Naive thymus-derived CD4-positive, alpha-beta T cell (primary cell): ENCODE results near the gene TBPL2. TPM values are rescaled to one million over a fixed set of nuclear protein-coding genes. Genes with fewer than 3 reads are reported as not detected.
A peak's percentile ranks its signal among the peaks of the same experiment; 100 is the strongest.

Source experiments
- ATAC-seq: fragments of 150-1000 bp; cut with Tn5 transposase; 2 replicates; pipeline ENCODE4 v1.10.0; 2021; ENCODE audit warnings: mild to moderate bottlenecking, moderate library complexity
- CTCF ChIA-PET: fragments of 350-600 bp; sonication (Branson Sonifier 250); formaldehyde crosslinking; loops from one replicate; lab custom pipeline; 2021; ENCODE audit warnings: antibody characterized with exemption; lab: Charles Lee
- POLR2A ChIA-PET: fragments of 350-600 bp; sonication (Branson Sonifier 250); formaldehyde crosslinking; loops from one replicate; lab custom pipeline; 2021; ENCODE audit warnings: antibody characterized with exemption, inconsistent platforms; lab: Charles Lee
- DNase-seq, 9 donors: peaks; one replicate each; pipeline versions ENCODE4 v3.0.0 to v3.0.0-alpha.2; 2020 to 2022; ENCODE audit warnings: mixed read lengths in 1 of 9
- H3K27ac ChIP-seq: one replicate; pipeline ENCODE4 v1.7.0; 2013; ENCODE audit warnings: mild to moderate bottlenecking, low read depth, low read length, moderate library complexity
- H3K27me3 ChIP-seq, 2 donors: one replicate each; pipeline ENCODE4 v1.7.0; 2013; ENCODE audit warnings: low read length in 2 of 2, mild to moderate bottlenecking in 2 of 2, moderate library complexity in 2 of 2; ENCODE audit not compliant: control insufficient read depth in 2 of 2, insufficient read depth in 2 of 2
- H3K36me3 ChIP-seq, 3 experiments: 1 replicate in 2 of 3; 2 replicates in 1 of 3; pipeline ENCODE4 v1.7.0; 2013; ENCODE audit warnings: low read length in 3 of 3, mild to moderate bottlenecking in 3 of 3, moderate library complexity in 1 of 3; ENCODE audit not compliant: insufficient read depth in 3 of 3, control insufficient read depth in 2 of 3
- H3K4me1 ChIP-seq, 2 donors: one replicate each; pipeline ENCODE4 v1.7.0; 2013; ENCODE audit warnings: low read length in 2 of 2, mild to moderate bottlenecking in 2 of 2, moderate library complexity in 1 of 2; ENCODE audit not compliant: control insufficient read depth in 2 of 2, insufficient read depth in 2 of 2
- H3K4me3 ChIP-seq: 2 replicates; pipeline ENCODE4 v1.7.0; 2013; ENCODE audit warnings: mild to moderate bottlenecking, low read length
- H3K9me3 ChIP-seq, 3 experiments: 1 replicate in 2 of 3; 2 replicates in 1 of 3; pipeline ENCODE4 v1.7.0; 2013; ENCODE audit warnings: low read length in 3 of 3; ENCODE audit not compliant: control insufficient read depth in 2 of 3
- H3K27ac Mint-ChIP-seq, 9 donors: one replicate each; pipeline ENCODE4 v1.8.0; 2020 to 2022; ENCODE audit warnings: mixed read lengths in 9 of 9, mild to moderate bottlenecking in 8 of 9, moderate library complexity in 5 of 9, inconsistent platforms in 2 of 9
- H3K27me3 Mint-ChIP-seq, 5 donors: one replicate each; pipeline ENCODE4 v1.8.0; 2021 to 2022; ENCODE audit warnings: mixed read lengths in 5 of 5, mild to moderate bottlenecking in 1 of 5
- H3K36me3 Mint-ChIP-seq, 5 donors: one replicate each; pipeline ENCODE4 v1.8.0; 2020 to 2022; ENCODE audit warnings: mixed read lengths in 5 of 5, mild to moderate bottlenecking in 3 of 5, inconsistent platforms in 1 of 5
- H3K4me1 Mint-ChIP-seq, 7 donors: one replicate each; pipeline ENCODE4 v1.8.0; 2020 to 2022; ENCODE audit warnings: mixed read lengths in 7 of 7, mild to moderate bottlenecking in 3 of 7, inconsistent platforms in 1 of 7
- H3K4me3 Mint-ChIP-seq, 10 donors: one replicate each; pipeline ENCODE4 v1.8.0; 2020 to 2022; ENCODE audit warnings: mild to moderate bottlenecking in 10 of 10, mixed read lengths in 10 of 10, moderate library complexity in 6 of 10, inconsistent platforms in 2 of 10
- H3K9me3 Mint-ChIP-seq, 11 donors: one replicate each; pipeline ENCODE4 v1.8.0; 2020 to 2022; ENCODE audit warnings: mixed read lengths in 11 of 11, mild to moderate bottlenecking in 4 of 11, inconsistent platforms in 1 of 11, moderate library complexity in 1 of 11
- intact Hi-C, 2 donors: fragments of 100-400 bp; cut with micrococcal nuclease; formaldehyde crosslinking; loops; one replicate each; pipeline ENCODE4 v1.15.1; 2023
- polyA plus RNA-seq, 2 donors: library from polyadenylated mRNA; unstranded; fragments of 300-500 nt; fragmentation: Illumina TruSeq; gene quantifications; one replicate each; pipeline ENCODE4 v1.2.3, GENCODE V29; 2021
- total RNA-seq, 6 experiments: library from RNA in 5 of 6; stranded (reverse) in 5 of 6; gene quantifications; 1 replicate in 5 of 6; 2 replicates in 1 of 6; pipeline ENCODE4 v1.2.3 and lab custom pipeline; 2021 to 2026

The TBPL2 gene
- total and polyA plus RNA-seq, 7 experiments from 2014 or later = not detected

DNA sequence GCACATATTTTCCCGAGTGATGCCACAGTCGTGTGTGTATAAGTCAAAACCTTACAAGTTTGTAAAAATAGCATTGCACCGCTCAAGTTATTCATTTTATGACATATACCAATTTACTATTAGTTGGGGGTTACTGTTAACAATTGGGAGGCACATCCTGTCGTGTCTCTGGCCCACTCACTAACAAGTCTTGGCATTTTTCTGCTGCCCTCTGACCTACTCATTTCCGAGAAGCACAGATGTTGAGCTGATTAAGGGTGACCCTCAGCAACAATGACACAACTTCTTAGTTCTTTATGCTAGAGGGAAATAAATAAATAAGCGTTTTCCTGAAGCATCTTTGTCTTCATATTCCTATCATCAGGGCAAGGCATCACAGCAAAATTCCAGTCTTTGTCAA is 22.0 kb downstream of the TBPL2 start:
- no peaks in the 10 kb centered on the region for H3K4me1 ChIP-seq
- ATAC-seq = no peak
- no peaks in the 10 kb centered on the region for H3K9me3 ChIP-seq
- POLR2A ChIA-PET = interaction anchor here (1.7 kb wide), 1 partner anchor 10 kb away, joined by 6 read pairs; no protein-coding TSS in a partner anchor
- H3K4me3 ChIP-seq = no peak overlapping the region
- Mint-ChIP-seq H3K27ac (no peak overlapping the region), H3K4me1 (peaks cover 0 to 4% (median 0%) of the 10 kb centered on the region in 7 donors), H3K9me3 (no peaks in the 10 kb centered on the region), H3K27me3 (peaks cover 0 to 5% (median 0%) of the 10 kb centered on the region in 5 donors), H3K4me3 (no peak overlapping the region), H3K36me3 (no peaks in the 10 kb centered on the region)
- H3K36me3 ChIP-seq = no peaks in the 10 kb centered on the region
- H3K27me3 ChIP-seq = no peaks in the 10 kb centered on the region
- CTCF ChIA-PET = interaction anchor here (0.6 to 1.4 kb wide), 3 partner anchors 10 to 762 kb away, joined by 3 to 5 read pairs (median 4); no protein-coding TSS in a partner anchor
- DNase-seq = no peak
- no peak overlapping the region for H3K27ac ChIP-seq
- intact Hi-C loops = loop anchor here in 1 of 2 donors (10.0 kb wide), 1 partner anchor 914 kb away; the partner anchor contains the start of gene CGRRF1

DNA sequence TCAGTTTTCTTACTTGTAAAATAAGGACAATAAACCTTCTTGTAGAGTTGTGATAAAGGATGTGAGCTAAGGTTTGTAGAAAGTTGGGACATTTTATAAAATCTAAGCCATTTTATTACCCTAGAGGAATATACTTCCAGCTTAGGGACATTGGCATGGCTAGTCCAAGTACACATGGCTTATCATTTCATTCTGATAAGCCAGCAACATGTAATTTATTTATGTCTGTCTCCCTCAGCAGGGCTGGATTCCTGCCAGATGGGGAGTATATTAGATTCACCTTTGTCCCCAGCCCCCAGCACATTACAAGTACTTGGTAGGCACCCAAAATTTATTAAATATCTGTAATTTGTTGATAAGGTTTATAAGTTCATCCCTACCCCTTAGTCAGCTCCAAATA is 22.5 kb downstream of the TBPL2 start:
- H3K9me3 Mint-ChIP-seq = no peaks in the 10 kb centered on the region
- intact Hi-C loops = loop anchor here in 1 of 2 donors (10.0 kb wide), 1 partner anchor 913 kb away; the partner anchor contains the start of gene CGRRF1
- no peaks in the 10 kb centered on the region for H3K36me3 Mint-ChIP-seq
- ATAC-seq = no peak
- Histone ChIP-seq H3K4me1 (no peaks in the 10 kb centered on the region), H3K27ac (no peak overlapping the region), H3K27me3 (no peaks in the 10 kb centered on the region), H3K9me3 (no peaks in the 10 kb centered on the region), H3K36me3 (no peaks in the 10 kb centered on the region), H3K4me3 (no peak overlapping the region)
- no peak for DNase-seq
- no peak overlapping the region for H3K27ac Mint-ChIP-seq
- ChIA-PET CTCF (interaction anchor here (0.6 to 1.1 kb wide), 3 partner anchors 8 to 761 kb away, joined by 3 to 4 read pairs (median 3); no protein-coding TSS in a partner anchor), POLR2A (interaction anchor here (1.7 kb wide), 1 partner anchor 11 kb away, joined by 6 read pairs; no protein-coding TSS in a partner anchor)
- no peak overlapping the region for H3K4me3 Mint-ChIP-seq
- peaks cover 0 to 4% (median 2%) of the 10 kb centered on the region in 7 donors for H3K4me1 Mint-ChIP-seq
- H3K27me3 Mint-ChIP-seq = peaks cover 0 to 5% (median 0%) of the 10 kb centered on the region in 5 donors

DNA sequence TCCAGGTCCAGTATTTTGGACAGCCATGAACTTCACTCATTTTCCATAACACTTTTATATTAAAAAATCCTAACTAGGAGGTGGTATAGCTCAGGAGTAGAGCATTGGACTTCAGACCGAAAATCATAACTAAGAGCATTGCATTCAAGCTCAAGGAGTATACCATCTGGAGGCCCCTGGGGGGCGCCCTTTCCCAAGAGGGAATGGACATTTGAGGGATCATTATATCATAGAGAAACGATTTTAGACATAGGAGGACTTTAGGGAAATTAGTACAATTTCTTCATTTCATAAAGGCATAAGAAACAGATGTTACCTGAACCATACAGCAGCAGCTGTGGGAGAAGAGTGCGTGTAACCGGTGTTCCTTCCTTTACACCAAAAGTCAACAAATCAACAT is 23.6 kb downstream of the TBPL2 start:
- DNase-seq = no peak
- peak overlapping the region in 1 of 10 donors; percentile 20 for H3K4me3 Mint-ChIP-seq
- ATAC-seq = no peak

DNA sequence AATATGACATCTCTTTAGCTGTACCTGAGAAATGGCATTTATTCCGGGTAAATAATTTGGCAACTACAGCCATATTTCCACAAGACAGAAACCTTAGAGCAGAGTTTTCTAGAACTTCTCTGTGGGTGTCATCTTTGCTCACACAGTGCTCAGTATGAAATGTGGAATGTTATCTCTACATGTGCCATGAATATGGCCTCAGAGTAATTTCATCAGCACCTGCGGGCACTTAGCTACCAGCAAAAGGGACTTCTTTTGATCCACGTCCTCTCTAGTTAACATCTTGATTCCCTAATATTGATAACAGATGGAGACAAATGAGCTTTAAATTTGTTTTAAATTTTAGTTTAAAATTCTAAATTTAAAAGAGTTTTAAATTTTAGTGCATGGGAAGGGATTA is 25.9 kb downstream of the TBPL2 start:
- intact Hi-C loops = loop anchor here (5.0 to 10.0 kb wide), 3 partner anchors 222 to 910 kb away; partner anchors contain the start of genes CGRRF1 (in 1 of the 2), DLGAP5 (in 1 of the 2) and MAPK1IP1L (in 1 of the 2)
- H3K27me3 ChIP-seq = no peaks in the 10 kb centered on the region
- no peaks in the 10 kb centered on the region for H3K9me3 ChIP-seq
- H3K36me3 ChIP-seq = peaks cover 0 to 7% (median 0%) of the 10 kb centered on the region in 3 experiments
- Mint-ChIP-seq H3K4me1 (peaks cover 15 to 34% (median 28%) of the 10 kb centered on the region in 7 donors), H3K27ac (no peak overlapping the region), H3K27me3 (peaks cover 0 to 5% (median 0%) of the 10 kb centered on the region in 5 donors), H3K4me3 (no peak overlapping the region), H3K36me3 (no peaks in the 10 kb centered on the region), H3K9me3 (no peaks in the 10 kb centered on the region)
- ChIA-PET CTCF (no interaction called here), POLR2A (interaction anchor here (1.3 kb wide), 1 partner anchor 14 kb away, joined by 3 read pairs; no protein-coding TSS in a partner anchor)
- H3K4me1 ChIP-seq = peaks cover 11 to 16% of the 10 kb centered on the region in 2 donors
- H3K4me3 ChIP-seq = no peak overlapping the region
- ATAC-seq (no peak), DNase-seq (no peak)
- H3K27ac ChIP-seq = no peak overlapping the region

More for the DNA sequence above, 23.6 kb downstream of the TBPL2 start:
- Mint-ChIP-seq H3K9me3 (no peaks in the 10 kb centered on the region), H3K4me1 (peaks cover 0 to 13% (median 11%) of the 10 kb centered on the region in 7 donors), H3K27ac (no peak overlapping the region), H3K27me3 (peaks cover 0 to 5% (median 0%) of the 10 kb centered on the region in 5 donors), H3K36me3 (no peaks in the 10 kb centered on the region)
- no peak overlapping the region for H3K27ac ChIP-seq
- H3K4me1 ChIP-seq = peaks cover 0 to 9% of the 10 kb centered on the region in 2 donors
- ChIA-PET POLR2A (no interaction called here), CTCF (interaction anchor here (1.1 to 1.9 kb wide), 3 partner anchors 9 to 18 kb away, joined by 3 to 9 read pairs (median 3); no protein-coding TSS in a partner anchor)
- no peaks in the 10 kb centered on the region for H3K27me3 ChIP-seq
- no peaks in the 10 kb centered on the region for H3K36me3 ChIP-seq
- no peaks in the 10 kb centered on the region for H3K9me3 ChIP-seq
- H3K4me3 ChIP-seq = no peak overlapping the region
- intact Hi-C loops = loop anchor here in 1 of 2 donors (10.0 kb wide), 1 partner anchor 912 kb away; the partner anchor contains the start of gene CGRRF1

DNA sequence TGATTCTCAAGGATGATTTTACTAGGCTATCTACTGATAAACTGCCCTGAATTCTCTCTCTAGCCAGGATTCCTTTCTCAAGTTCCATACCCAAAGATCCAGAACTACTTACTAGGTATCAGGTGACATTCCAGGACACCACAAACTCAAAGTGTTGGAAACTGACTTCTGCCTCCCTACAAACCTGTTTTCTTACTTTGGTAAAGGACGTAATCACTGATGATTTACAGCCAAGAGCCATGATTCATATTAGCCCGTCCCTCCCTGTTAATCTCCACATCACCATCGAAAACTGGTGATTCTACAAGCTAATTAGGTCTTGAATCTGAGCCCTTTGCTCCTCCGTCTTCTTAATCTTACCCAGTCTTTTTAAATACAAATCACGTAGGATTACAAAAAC is 27.7 kb downstream of the TBPL2 start:
- peaks cover 0 to under 1% (median 0%) of the 10 kb centered on the region in 5 donors for H3K36me3 Mint-ChIP-seq
- peaks cover 0 to 5% (median 0%) of the 10 kb centered on the region in 5 donors for H3K27me3 Mint-ChIP-seq
- Histone ChIP-seq H3K36me3 (peaks cover 0 to 7% (median 0%) of the 10 kb centered on the region in 3 experiments), H3K9me3 (no peaks in the 10 kb centered on the region), H3K27me3 (no peaks in the 10 kb centered on the region), H3K27ac (no peak overlapping the region), H3K4me1 (peaks cover 11 to 16% of the 10 kb centered on the region in 2 donors), H3K4me3 (no peak overlapping the region)
- POLR2A ChIA-PET = no interaction called here
- intact Hi-C loops = loop anchor here (1.0 to 10.0 kb wide), 4 partner anchors 18 to 908 kb away; partner anchors contain the start of genes CGRRF1 (in 1 of the 2), DLGAP5 (in 1 of the 2) and MAPK1IP1L (in 1 of the 2)
- no peaks in the 10 kb centered on the region for H3K9me3 Mint-ChIP-seq
- DNase-seq = no peak
- peak overlapping the region in 6 of 9 donors; percentile 86 to 95 (median 90) for H3K27ac Mint-ChIP-seq
- ATAC-seq = no peak
- peaks cover 26 to 52% (median 35%) of the 10 kb centered on the region in 7 donors for H3K4me1 Mint-ChIP-seq
- CTCF ChIA-PET = interaction anchor here (0.5 kb wide), 1 partner anchor 9 kb away, joined by 8 read pairs; no protein-coding TSS in a partner anchor
- peak overlapping the region; percentile 13 to 94 (median 92) for H3K4me3 Mint-ChIP-seq

DNA sequence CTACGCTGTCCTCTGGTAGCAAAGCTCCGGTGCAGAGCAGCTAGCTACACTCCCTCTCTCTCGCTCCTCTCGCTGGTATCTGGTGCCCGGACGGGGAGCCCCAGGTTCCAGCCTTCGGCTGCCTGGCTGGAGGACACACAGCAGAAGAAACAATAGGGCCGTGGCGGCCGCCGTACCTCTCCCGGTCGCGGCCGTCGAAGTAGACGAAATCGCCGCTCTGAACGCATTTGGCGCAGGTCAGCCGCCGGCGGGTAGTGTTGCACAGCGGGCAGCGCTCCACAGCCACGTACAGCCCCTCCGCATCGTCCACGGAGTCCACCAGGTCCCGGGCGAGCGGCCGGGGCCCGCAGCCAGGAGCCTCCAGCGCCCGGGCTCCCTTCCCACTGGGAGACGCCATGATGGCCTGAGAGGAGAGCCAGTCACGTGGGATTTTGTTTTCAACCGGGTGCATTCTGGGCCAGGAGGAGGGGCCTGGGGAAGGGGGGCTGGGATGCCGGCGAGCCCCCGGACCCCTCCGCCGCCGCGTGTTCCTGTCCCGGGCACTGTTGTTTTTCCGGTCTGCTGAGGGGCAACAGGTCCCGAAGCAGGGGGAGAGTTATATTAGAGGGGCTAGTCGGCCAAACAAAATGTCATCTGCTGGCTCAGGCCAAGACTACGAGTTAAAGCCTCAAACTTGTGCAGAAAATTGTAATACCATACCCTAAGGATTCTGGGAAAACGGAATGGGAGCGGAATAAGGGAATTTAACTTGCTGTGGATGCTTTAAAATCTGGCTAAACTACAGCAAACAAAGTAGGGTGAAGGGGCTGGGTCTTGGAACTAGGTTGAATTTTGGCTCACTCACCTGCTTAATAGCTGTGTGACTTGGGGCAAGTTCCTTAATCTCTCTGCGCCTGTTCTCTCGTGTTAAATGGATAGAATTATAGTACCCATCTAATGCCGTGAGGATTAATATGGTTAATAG is 28.7 kb downstream of the TBPL2 start, which contains the start of gene ATG14:
ATG14 (minus strand) TSS at position 405 of the 964 bp plus-strand sequence; CDS start at position 397, 8 bp downstream.
- Histone ChIP-seq H3K4me1 (peaks cover 11 to 16% of the 10 kb centered on the region in 2 donors), H3K9me3 (no peaks in the 10 kb centered on the region), H3K27ac (peak within 1 kb of the TSS; percentile 86), H3K36me3 (peaks cover 0 to 7% (median 0%) of the 10 kb centered on the region in 3 experiments), H3K4me3 (peak within 1 kb of the TSS; percentile 68), H3K27me3 (no peaks in the 10 kb centered on the region)
- peak; percentile 48 to 78 (median 66) for DNase-seq
- H3K27me3 Mint-ChIP-seq = peaks cover 0 to 5% (median 0%) of the 10 kb centered on the region in 5 donors
- H3K27ac Mint-ChIP-seq = peak within 1 kb of the TSS; percentile 86 to 95 (median 90)
- H3K36me3 Mint-ChIP-seq = peaks cover 0 to 3% (median 0%) of the 10 kb centered on the region in 5 donors
- peak within 1 kb of the TSS; percentile 68 to 94 (median 92) for H3K4me3 Mint-ChIP-seq
- H3K9me3 Mint-ChIP-seq = no peaks in the 10 kb centered on the region
- CTCF ChIA-PET = no interaction called here
- intact Hi-C loops = loop anchor here (1.0 to 10.0 kb wide), 9 partner anchors 19 to 907 kb away; partner anchors contain the start of genes DLGAP5 (in 2 of the 2), FBXO34 (in 2 of the 2), CGRRF1 (in 1 of the 2) and KTN1 (in 1 of the 2)
- peaks cover 26 to 56% (median 39%) of the 10 kb centered on the region in 7 donors for H3K4me1 Mint-ChIP-seq
- ATAC-seq = peak; percentile 98
- POLR2A ChIA-PET = interaction anchor here (0.6 to 1.2 kb wide), 5 partner anchors 15 to 335 kb away, joined by 3 to 4 read pairs (median 3); no protein-coding TSS in a partner anchor
